Stimulated activated CD8-positive, alpha-beta memory T cell treated with anti-CD3 and anti-CD28 coated beads, Interleukin-15, amount 100 ng/mL, for 24 hours (primary cell): ENCODE data around the gene MINDY3.
"Not testable (repeated sequence)": the region's sequence is repeated elsewhere in the genome, so short reads cannot be mapped to it uniquely, and the experiment has no call there.

Experiments used
- DNase-seq: peaks from one replicate; pipeline ENCODE4 v3.0.0-alpha.2; 2020; ENCODE audit warnings: low read depth

The MINDY3 gene

DNA sequence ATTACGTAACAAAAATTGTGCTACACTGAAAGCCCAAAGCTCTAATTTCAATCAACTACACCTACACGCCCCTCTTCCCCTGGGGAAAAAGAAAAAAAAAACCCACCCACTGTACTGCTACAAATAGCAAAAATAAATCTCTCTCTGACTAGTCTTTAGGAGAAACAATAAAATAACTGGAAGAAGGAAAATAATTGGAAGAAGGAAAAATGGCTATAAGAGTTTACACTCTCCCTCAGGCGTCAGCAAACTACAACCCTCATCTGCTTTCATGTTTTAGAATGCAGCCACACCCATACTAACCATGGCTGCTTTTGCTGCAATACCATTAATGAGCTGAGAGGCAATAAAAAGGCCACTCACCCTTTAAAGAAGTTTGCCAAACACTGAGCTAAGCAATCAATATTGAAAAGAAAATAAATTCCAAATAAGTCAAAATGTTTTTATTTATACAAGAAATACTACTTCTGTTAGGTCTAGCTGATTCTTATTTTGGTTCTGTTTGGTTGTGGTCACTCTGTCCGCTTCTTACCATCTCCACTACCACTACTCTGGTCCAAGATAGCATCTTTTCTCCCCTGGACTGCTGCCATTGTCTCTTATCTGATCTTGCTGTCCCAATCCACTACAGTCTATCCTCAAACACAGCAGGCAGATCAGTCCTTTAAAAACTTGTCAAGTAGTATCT, 3.8 kb downstream of the MINDY3 start:
- DNase-seq, result no peak

GRCh38 chr10:15853800-15854199, 6.5 kb downstream of the MINDY3 start:
- DNase-seq, result no peak

DNA sequence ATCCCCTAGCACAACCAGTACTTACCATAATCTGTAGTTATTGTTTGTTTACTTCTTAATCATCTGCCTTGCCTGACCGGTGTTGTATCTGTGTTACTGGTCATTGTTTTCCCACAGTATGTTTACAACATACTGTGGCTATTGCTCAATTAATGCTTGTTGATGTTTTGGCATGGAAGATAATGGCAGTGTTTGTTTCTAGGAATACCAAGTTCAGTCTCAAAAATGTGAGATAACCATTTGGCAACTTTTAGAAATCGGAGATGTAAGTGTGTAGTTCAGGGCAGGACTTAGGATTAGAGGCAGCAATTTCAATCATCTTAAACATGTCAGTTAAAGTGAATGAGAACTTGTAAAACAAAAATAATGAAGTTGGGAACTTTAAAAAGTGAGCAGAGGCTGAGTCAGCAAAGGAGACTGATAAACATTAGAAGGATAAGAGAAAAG, 8.2 kb downstream of the MINDY3 start:
- DNase-seq, result no peak

- not testable (repeated sequence) for DNase-seq
These were observed 9.8 kb downstream of the MINDY3 start for GRCh38 chr10:15850337-15850978.

- no peak for DNase-seq
These were observed 11.0 kb downstream of the MINDY3 start for GRCh38 chr10:15849316-15849715.

GRCh38 chr10:15847481-15847880, 12.8 kb downstream of the MINDY3 start:
- no peak for DNase-seq

DNA sequence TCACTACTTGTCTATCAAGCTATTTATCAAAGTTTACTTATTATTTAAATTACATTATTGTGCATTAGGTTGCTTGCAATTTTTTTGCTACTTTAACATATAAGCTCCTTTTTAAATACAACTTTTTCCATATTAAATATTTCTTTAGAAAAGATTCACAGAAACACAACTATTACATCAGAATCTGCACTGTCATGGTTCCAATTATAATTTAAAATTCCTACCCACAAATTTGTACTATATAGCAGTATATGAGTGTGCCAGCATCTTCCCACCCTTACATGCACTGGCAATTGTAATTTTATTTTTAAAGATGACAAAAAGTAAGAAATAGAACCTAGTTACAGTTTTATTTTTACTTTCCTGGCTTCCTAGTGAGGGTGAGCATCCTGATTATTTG, 15.8 kb downstream of the MINDY3 start:
- no peak for DNase-seq

GRCh38 chr10:15843695-15844094, 16.6 kb downstream of the MINDY3 start:
- DNase-seq, result no peak

DNA sequence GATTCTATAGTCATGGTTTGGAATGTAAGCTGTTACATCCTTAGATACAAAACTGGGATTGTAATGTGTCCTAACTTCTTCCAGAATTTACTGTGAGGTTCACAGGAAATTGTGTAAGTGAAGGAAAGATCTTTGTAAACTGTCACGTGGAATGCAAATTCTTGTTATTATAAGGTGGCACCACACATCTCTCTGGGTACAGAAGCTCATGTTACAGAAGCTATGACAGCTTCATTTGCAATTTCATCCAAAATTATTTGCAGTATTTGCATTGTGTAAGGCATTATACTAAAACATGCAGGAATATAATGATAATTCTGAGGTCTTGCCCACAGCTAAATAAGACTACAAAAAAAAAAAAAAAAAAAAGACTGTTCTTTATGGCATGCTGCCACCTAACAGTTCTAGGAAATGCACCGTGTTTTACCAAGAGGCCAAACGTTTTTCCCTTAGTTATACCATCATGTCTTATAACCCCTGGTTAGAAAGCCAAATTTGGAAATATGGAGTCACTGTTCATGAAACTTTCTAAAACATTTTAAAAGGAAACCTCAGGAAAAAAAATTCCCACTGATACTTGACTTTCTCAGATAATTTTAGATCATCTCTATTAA, 17.6 kb downstream of the MINDY3 start:
- DNase-seq, result no peak

GRCh38 chr10:15841696-15842095, 18.6 kb downstream of the MINDY3 start:
- DNase-seq, result no peak

DNA sequence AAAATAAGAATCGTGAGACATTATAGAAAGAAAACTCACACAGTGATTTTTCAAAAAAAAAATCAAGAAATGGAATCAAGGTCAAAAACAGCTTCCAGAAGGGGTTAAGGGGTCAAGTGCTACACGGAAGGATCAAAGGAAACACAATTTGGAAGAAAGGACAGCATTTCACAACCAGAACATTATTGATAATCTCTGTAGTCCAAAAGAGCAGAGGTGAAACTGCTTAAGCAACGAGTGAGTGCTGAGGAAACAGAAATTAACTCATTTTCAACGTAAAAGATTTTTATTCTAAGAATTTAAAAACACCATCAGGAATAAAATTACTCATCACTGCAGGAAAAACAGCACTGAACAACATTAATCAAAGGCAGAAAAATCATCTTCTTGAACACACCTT, 23.5 kb downstream of the MINDY3 start:
- no peak for DNase-seq

DNA sequence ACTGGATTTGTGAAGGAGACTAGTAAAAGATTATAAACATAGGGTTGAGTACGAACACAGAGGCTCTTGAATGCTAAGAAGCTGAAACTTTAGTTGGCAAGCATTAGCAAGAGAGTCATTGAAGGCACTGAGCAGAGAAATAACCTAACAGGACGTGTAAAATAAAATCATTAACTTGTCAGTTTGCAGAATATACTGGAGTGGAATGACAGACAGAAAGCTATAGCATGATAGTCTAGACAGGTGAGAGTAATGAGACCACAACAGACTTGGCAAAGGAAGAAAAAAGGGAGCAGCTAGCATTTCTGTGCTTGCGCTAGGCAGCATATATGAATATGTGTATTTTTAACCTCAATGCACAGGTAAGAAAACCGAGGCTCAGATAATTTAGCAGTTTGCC, 30.8 kb downstream of the MINDY3 start:
- DNase-seq, result no peak

- no peak for DNase-seq
These were observed 35.8 kb downstream of the MINDY3 start for GRCh38 chr10:15824498-15824897.

GRCh38 chr10:15822131-15822530, 38.2 kb downstream of the MINDY3 start:
- DNase-seq, result no peak

DNA sequence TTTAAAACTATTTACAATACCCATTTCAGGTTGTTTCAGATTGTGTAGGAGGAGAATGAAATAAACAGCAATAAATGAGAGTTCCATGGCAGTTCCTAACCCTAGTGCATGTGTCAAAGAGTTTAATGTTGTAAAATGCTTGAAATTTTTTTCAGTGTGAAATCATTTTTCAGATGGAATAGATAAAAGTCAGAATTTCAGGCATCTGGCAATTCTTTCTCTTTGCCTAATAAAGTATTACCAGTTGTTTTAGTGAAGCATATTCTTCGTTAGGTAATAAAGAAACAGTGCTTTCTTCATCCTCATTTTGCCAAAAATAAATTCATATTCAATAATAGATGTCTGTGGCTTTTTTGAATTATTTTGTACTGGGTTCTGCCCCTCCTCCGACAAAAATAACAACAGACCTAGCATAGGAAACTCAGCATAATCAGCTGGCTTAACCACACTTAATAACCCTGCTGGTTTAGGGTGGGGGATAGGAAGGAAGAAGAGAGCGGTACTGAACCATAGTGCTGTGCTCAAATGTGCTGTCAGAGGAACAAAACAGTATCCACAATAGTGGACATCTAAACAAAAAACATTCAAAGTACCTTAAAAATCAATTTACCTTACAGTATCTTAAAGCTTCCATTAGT, 39.1 kb downstream of the MINDY3 start:
- DNase-seq, result no peak

GRCh38 chr10:15817409-15818046, 42.8 kb downstream of the MINDY3 start:
- DNase-seq, result no peak

DNA sequence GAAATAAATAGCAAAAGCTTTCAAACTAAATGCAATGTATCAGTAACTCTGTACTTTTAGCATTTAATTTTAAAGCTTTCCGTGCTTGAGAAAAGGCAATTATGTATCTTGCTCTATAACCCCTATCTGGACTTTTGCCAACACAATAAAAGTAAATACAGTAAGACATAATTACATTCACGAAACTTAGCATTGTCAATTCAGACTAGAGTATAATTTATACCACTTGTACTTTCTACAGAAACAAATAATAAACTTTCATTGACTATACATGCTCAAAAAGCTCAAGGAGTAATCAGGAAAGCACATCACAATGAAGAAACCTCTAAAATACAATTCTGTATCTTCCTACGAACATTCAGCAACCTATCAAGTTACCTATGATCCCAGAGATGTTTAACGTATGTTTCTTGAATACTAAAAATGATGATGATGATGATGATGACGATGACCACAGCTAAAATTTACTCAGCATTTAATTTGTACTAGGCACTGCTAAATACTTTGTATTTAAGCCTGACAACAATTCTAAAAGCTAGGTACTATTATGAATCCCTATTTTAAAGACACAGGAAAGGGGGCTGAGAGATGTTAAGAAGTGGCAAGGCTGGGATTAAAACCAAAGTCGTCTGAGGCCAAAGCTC, 44.9 kb downstream of the MINDY3 start:
- DNase-seq, result no peak

GRCh38 chr10:15814565-15814964, 45.7 kb downstream of the MINDY3 start:
- DNase-seq, result no peak

DNA sequence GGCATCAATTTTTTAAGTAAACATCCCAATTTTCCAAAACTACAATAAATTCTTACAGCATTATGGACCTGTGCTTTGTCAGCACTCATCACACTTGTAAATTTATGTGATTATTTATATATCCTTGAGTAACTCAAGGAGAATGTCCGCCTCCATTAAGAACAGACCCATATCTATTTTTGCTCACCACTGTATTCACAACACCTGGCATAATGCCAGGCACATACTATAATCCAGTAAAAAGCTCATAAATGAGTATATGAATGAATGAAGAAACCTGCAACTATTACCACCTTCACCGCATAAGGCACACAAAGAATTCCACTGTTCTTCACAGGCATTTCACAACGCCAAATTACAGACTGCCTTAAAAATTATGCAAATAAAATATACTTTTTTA, 46.9 kb downstream of the MINDY3 start:
- no peak for DNase-seq

DNA sequence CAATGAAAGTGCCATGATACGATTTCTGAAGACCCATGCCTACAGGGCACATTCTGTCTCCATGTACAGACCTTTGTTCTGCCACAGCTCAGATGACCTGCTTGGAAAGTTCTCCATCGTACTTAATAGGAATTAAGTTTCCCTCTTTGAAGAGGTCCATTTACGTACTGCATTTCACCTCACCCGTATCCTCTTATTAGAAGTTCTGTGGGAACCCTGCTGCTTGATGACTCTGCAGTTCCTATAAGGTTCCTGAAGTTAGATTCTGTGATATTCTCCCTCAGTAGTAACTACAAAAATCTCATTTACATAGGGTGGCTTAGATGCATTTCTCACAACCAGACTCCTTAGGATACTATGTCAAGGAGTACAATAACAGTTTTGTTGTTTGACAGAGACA, 50.9 kb downstream of the MINDY3 start:
- DNase-seq, result no peak

GRCh38 chr10:15808204-15808797, 52.0 kb downstream of the MINDY3 start:
- DNase-seq, result no peak
